ENCODE results near the gene MARCHF10. TPM values are rescaled to one million over a fixed set of nuclear protein-coding genes. Genes with fewer than 3 reads are reported as not detected.

The MARCHF10 gene
- total and polyA plus RNA-seq, 2 of the 13 experiments (the other 11 are each of a cell fraction or from before 2014, with no cell fraction given) = not detected

DNA sequence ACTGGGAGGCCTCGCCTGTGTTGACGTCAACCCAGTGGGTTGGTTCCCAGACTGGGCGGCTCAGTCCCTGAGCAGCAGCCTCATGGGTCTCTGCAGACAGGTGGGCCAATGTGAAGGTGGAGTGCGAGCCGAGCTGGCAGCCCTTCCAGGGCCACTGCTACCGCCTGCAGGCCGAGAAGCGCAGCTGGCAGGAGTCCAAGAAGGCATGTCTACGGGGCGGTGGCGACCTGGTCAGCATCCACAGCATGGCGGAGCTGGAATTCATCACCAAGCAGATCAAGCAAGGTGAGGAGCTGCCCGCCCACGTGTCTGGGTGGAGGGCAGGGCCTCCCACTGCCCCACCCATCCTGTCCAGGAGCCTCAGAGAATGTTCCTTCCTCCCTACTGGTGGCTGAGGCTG lies 136.6 kb downstream of the MARCHF10 start (continued):
- TF ChIP-seq, protein P1, sequence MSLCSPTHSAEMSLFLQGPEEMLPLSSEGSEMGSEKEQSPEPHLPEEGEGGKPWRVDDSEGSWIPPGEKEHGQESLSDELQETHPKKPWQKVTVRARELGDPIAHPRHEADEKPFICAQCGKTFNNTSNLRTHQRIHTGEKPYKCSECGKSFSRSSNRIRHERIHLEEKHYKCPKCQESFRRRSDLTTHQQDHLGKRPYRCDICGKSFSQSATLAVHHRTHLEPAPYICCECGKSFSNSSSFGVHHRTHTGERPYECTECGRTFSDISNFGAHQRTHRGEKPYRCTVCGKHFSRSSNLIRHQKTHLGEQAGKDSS (CRISPR knock-in tag; IDR thresholded peaks at IDR 0.05; ENCODE audit: borderline replicate concordance, low read depth) = no peak
- no peak for TF ChIP-seq MAFF (IDR thresholded peaks at IDR 0.05; ENCODE audit: low read depth, low read length)
- TF ChIP-seq NCOA5 (CRISPR knock-in tag; IDR thresholded peaks at IDR 0.05) = no peak
- TF ChIP-seq ZNF772 (CRISPR knock-in tag; IDR thresholded peaks at IDR 0.05) = no peak
- TF ChIP-seq GABPB1 (CRISPR knock-in tag; IDR thresholded peaks at IDR 0.05) = peak; percentile 25; the same call in 1 of the 2 replicates
- TF ChIP-seq AKAP8 (CRISPR knock-in tag; IDR thresholded peaks at IDR 0.05) = no peak
- TF ChIP-seq STAG1 (CRISPR knock-in tag; IDR thresholded peaks at IDR 0.05) = peak; percentile 55
- no peak for TF ChIP-seq MTA3 (CRISPR knock-in tag; IDR thresholded peaks at IDR 0.05)
- TF ChIP-seq ZNF768 (CRISPR knock-in tag; IDR thresholded peaks at IDR 0.05) = peak; percentile 11; the same call in 1 of the 2 replicates
- TF ChIP-seq, protein P2, sequence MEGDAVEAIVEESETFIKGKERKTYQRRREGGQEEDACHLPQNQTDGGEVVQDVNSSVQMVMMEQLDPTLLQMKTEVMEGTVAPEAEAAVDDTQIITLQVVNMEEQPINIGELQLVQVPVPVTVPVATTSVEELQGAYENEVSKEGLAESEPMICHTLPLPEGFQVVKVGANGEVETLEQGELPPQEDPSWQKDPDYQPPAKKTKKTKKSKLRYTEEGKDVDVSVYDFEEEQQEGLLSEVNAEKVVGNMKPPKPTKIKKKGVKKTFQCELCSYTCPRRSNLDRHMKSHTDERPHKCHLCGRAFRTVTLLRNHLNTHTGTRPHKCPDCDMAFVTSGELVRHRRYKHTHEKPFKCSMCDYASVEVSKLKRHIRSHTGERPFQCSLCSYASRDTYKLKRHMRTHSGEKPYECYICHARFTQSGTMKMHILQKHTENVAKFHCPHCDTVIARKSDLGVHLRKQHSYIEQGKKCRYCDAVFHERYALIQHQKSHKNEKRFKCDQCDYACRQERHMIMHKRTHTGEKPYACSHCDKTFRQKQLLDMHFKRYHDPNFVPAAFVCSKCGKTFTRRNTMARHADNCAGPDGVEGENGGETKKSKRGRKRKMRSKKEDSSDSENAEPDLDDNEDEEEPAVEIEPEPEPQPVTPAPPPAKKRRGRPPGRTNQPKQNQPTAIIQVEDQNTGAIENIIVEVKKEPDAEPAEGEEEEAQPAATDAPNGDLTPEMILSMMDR (CRISPR knock-in tag; IDR thresholded peaks at IDR 0.05) = peak; percentile 72

DNA sequence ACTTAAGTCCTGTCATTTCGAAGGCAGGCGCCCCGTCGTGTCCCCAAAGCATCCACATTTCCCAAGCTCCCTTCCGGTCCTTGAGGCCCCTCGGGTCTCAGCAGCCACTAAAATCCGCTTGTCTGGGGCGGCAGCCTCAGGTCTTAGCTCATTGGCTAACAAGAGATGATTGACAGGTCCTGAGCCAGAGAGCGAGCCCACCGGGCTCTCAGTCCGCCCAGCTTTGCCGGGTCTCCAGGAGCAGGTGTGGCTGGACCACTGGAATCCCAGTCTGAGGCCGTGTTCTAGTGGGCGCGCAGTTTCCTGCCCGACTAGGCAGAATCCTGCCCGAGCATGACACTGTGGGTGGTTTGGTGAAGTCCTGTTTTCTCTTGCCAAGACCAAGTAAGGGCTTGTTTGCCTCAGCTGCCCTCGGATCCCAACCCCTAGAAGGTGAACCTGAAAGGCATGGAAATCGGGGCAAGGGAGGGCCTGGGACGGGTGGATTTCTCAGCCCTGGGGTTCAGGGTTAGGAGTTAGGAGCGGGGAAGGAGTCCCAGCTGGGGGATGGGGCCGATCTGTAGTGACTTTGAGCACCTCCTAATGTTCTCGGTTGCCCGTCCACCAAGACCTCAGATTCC lies 137.8 kb downstream of the MARCHF10 start:
- H4K20me1 ChIP-seq (ENCODE audit: insufficient read depth, low read length) = no peaks in the 10 kb centered on the region
- no peak overlapping the region for H3K4me3 ChIP-seq (replicated peaks in 1 of 3; ENCODE audit: insufficient read depth in 1 of 3, low read depth in 2 of 3, low read length in 3 of 3)
- FAIRE-seq (no peak), DNase-seq (ENCODE audit: low spot score) (peak; percentile 31), ATAC-seq (peak; percentile 19)
- no peak overlapping the region for H2AFZ ChIP-seq (ENCODE audit: low read length)
- intact Hi-C loops (cut with micrococcal nuclease; ENCODE audit: unreplicated experiment) (no loop called here), in situ Hi-C loops (cut with HindIII; ENCODE audit: extremely low pct_ligation_motif_present, low pct_unique_long_range_greater_than_20kb) (no loop called here)
- H3K27me3 ChIP-seq (ENCODE audit: control insufficient read depth in 1 of 2, insufficient read depth in 2 of 2, low read length in 2 of 2) = peaks cover 10 to 37% of the 10 kb centered on the region in 2 experiments; a peak in 3 of 5 replicates
- H3K4me2 ChIP-seq (ENCODE audit: low read depth, low read length) = no peak overlapping the region
- 46% methylated on average over 20 of the region's 24 CpGs for WGBS (ENCODE audit: low lambda C conversion rate)
- H3K9ac ChIP-seq (ENCODE audit: insufficient read depth, low read depth, low read length) = no peak overlapping the region
- H3K36me3 ChIP-seq (replicated peaks in 1 of 2; ENCODE audit: control insufficient read depth in 1 of 2, insufficient read depth in 2 of 2, low read length in 2 of 2) = no peaks in the 10 kb centered on the region
- peaks cover 5% of the 10 kb centered on the region; the same call in 1 of the 2 replicates for H3K4me1 ChIP-seq (ENCODE audit: insufficient read depth, low read length)
- H3K27ac ChIP-seq (ENCODE audit: extremely low read length, insufficient read depth, low read length) = no peak overlapping the region
- no TSS peak for BruUV-seq (replicated peaks)
- H3K79me2 ChIP-seq (ENCODE audit: insufficient read depth, low read length) = no peaks in the 10 kb centered on the region
- ChIA-PET POLR2A (no interaction called here), CTCF (ENCODE audit: low intra/inter-chr PET ratio, low total read pairs) (no interaction called here)
- no peaks in the 10 kb centered on the region for H3K9me3 ChIP-seq (ENCODE audit: low read length)
- TF ChIP-seq, protein P3, sequence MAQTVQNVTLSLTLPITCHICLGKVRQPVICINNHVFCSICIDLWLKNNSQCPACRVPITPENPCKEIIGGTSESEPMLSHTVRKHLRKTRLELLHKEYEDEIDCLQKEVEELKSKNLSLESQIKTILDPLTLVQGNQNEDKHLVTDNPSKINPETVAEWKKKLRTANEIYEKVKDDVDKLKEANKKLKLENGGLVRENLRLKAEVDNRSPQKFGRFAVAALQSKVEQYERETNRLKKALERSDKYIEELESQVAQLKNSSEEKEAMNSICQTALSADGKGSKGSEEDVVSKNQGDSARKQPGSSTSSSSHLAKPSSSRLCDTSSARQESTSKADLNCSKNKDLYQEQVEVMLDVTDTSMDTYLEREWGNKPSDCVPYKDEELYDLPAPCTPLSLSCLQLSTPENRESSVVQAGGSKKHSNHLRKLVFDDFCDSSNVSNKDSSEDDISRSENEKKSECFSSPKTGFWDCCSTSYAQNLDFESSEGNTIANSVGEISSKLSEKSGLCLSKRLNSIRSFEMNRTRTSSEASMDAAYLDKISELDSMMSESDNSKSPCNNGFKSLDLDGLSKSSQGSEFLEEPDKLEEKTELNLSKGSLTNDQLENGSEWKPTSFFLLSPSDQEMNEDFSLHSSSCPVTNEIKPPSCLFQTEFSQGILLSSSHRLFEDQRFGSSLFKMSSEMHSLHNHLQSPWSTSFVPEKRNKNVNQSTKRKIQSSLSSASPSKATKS (CRISPR knock-in tag; IDR thresholded peaks at IDR 0.05) = no peak
- TF ChIP-seq GABPB1 (CRISPR knock-in tag; IDR thresholded peaks at IDR 0.05) (peak; percentile 52), NFYC (CRISPR knock-in tag; IDR thresholded peaks at IDR 0.05) (peak; percentile 76), ZFP36 (IDR thresholded peaks at IDR 0.05; ENCODE audit: borderline replicate concordance, low read depth, low read length, partially characterized antibody) (no peak), SP5 (CRISPR knock-in tag; IDR thresholded peaks at IDR 0.05; ENCODE audit: borderline replicate concordance, low read depth) (no peak), ZNF354B (CRISPR knock-in tag; IDR thresholded peaks at IDR 0.05) (no peak), MATR3 (CRISPR knock-in tag; IDR thresholded peaks at IDR 0.05) (no peak)
- TF ChIP-seq, protein P4, sequence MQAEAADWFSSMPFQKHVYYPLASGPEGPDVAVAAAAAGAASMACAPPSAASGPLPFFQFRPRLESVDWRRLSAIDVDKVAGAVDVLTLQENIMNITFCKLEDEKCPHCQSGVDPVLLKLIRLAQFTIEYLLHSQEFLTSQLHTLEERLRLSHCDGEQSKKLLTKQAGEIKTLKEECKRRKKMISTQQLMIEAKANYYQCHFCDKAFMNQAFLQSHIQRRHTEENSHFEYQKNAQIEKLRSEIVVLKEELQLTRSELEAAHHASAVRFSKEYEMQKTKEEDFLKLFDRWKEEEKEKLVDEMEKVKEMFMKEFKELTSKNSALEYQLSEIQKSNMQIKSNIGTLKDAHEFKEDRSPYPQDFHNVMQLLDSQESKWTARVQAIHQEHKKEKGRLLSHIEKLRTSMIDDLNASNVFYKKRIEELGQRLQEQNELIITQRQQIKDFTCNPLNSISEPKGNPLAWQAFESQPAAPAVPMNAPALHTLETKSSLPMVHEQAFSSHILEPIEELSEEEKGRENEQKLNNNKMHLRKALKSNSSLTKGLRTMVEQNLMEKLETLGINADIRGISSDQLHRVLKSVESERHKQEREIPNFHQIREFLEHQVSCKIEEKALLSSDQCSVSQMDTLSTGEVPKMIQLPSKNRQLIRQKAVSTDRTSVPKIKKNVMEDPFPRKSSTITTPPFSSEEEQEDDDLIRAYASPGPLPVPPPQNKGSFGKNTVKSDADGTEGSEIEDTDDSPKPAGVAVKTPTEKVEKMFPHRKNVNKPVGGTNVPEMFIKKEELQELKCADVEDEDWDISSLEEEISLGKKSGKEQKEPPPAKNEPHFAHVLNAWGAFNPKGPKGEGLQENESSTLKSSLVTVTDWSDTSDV (CRISPR knock-in tag; IDR thresholded peaks at IDR 0.05) = 0 out of 2 replicates have a peak, but pooled peaks have one; percentile 29
